Left hindlimb (tissue), 1 donor: ENCODE results near the gene ARHGEF10L.

Source experiments
- DNase-seq: peaks from one replicate; pipeline ENCODE4 v3.0.0-alpha.2; 2018

ARHGEF10L gene

GRCh38 chr1:17594690-17595601 lies 55.4 kb downstream of the ARHGEF10L start:
- no peak for DNase-seq

- DNase-seq = no peak
Observed at GRCh38 chr1:17595602-17595925, 56.1 kb downstream of the ARHGEF10L start.

- no peak for DNase-seq
Observed at GRCh38 chr1:17596186-17596585, 56.7 kb downstream of the ARHGEF10L start.

GRCh38 chr1:17596651-17597509 lies 57.4 kb downstream of the ARHGEF10L start:
- DNase-seq = no peak

GRCh38 chr1:17597651-17598050 lies 58.2 kb downstream of the ARHGEF10L start:
- no peak for DNase-seq

- DNase-seq = no peak
Observed at GRCh38 chr1:17598251-17598650, 58.8 kb downstream of the ARHGEF10L start.

GRCh38 chr1:17599291-17599953 lies 59.9 kb downstream of the ARHGEF10L start:
- no peak for DNase-seq

GRCh38 chr1:17599954-17600300 lies 60.4 kb downstream of the ARHGEF10L start:
- DNase-seq = no peak

GRCh38 chr1:17600321-17600720 lies 60.8 kb downstream of the ARHGEF10L start:
- DNase-seq = no peak

- no peak for DNase-seq
Observed at GRCh38 chr1:17601643-17602382, 62.3 kb downstream of the ARHGEF10L start.

GRCh38 chr1:17603091-17603841 lies 63.8 kb downstream of the ARHGEF10L start:
- DNase-seq = no peak

GRCh38 chr1:17605582-17606344 lies 66.3 kb downstream of the ARHGEF10L start:
- DNase-seq = no peak

- DNase-seq = peak; percentile 74
Observed at GRCh38 chr1:17606826-17607440, 67.4 kb downstream of the ARHGEF10L start.

GRCh38 chr1:17607644-17608581 lies 68.4 kb downstream of the ARHGEF10L start:
- no peak for DNase-seq

- DNase-seq = no peak
Observed at GRCh38 chr1:17609529-17609928, 70.0 kb downstream of the ARHGEF10L start.

GRCh38 chr1:17610085-17610484 lies 70.6 kb downstream of the ARHGEF10L start:
- DNase-seq = no peak

GRCh38 chr1:17610713-17611112 lies 71.2 kb downstream of the ARHGEF10L start:
- DNase-seq = no peak

- DNase-seq = no peak
Observed at GRCh38 chr1:17611991-17612390, 72.5 kb downstream of the ARHGEF10L start.

- no peak for DNase-seq
Observed at GRCh38 chr1:17612831-17613230, 73.3 kb downstream of the ARHGEF10L start.

GRCh38 chr1:17614586-17614985 lies 75.1 kb downstream of the ARHGEF10L start:
- DNase-seq = no peak
